HEK293 (cell line): ENCODE results near the gene RAB40C.

Source experiments
- CTCF ChIA-PET: fragments of 350-600 bp; formaldehyde crosslinking; extraction: SDS; loops from one replicate; lab custom pipeline; 2021; ENCODE audit warnings: antibody characterized with exemption; lab: Yijun Ruan, JAX
- POLR2A ChIA-PET: fragments of 300-600 bp; formaldehyde crosslinking; extraction: SDS; loops from one replicate; lab custom pipeline; 2020; ENCODE audit warnings: antibody characterized with exemption, inconsistent platforms; lab: Yijun Ruan, JAX
- H3K27ac ChIP-seq: fragments of 200-500 bp; sonication (Bioruptor generic); 2 replicates; pipeline ENCODE4 v1.5.1; 2014; ENCODE audit warnings: low read depth, low read length, control low read depth, inconsistent platforms; ENCODE audit errors: extremely low read depth
- H3K36me3 ChIP-seq, 2 experiments: fragments of 200-500 bp in 1 of 2; sonication (Bioruptor generic) in 1 of 2; 1 replicate in 1 of 2; 2 replicates in 1 of 2; pipeline ENCODE4 v1.5.1; 2014 to 2017; ENCODE audit warnings: inconsistent platforms in 2 of 2, low read length in 2 of 2; ENCODE audit not compliant: control insufficient read depth in 2 of 2, insufficient read depth in 1 of 2
- H3K4me1 ChIP-seq: fragments of 200-500 bp; sonication (Bioruptor generic); 2 replicates; pipeline ENCODE4 v1.5.1; 2014; ENCODE audit warnings: mild to moderate bottlenecking, low read length, inconsistent platforms; ENCODE audit not compliant: control insufficient read depth, insufficient read depth
- H3K4me3 ChIP-seq: 2 replicates; pipeline ENCODE4 v1.5.1; 2011; ENCODE audit warnings: low read depth, mild to moderate bottlenecking, control low read depth, low read length, moderate library complexity
- H3K9me3 ChIP-seq: fragments of 200-500 bp; sonication (Bioruptor generic); 2 replicates; pipeline ENCODE4 v1.5.1; 2014; ENCODE audit warnings: low read depth, low read length, inconsistent platforms; ENCODE audit not compliant: control insufficient read depth, insufficient read depth
- GLIS2 ChIP-seq: fragments of 450-650 bp; formaldehyde crosslinking; IDR thresholded peaks from 2 replicates; pipeline ENCODE4 v1.5.1; 2016; ENCODE audit warnings: missing biosample characterization, missing genetic modification characterization
- INSM2 ChIP-seq: fragments of 450-650 bp; formaldehyde crosslinking; IDR thresholded peaks from 2 replicates; pipeline ENCODE4 v1.5.1; 2016; ENCODE audit warnings: missing biosample characterization, missing genetic modification characterization
- KLF1 ChIP-seq: fragments of 450-650 bp; formaldehyde crosslinking; IDR thresholded peaks from 2 replicates; pipeline ENCODE4 v1.5.1; 2016; ENCODE audit warnings: missing biosample characterization, missing genetic modification characterization
- KLF10 ChIP-seq: fragments of 450-650 bp; IDR thresholded peaks from 2 replicates; pipeline ENCODE4 v1.5.1; 2018; ENCODE audit warnings: missing biosample characterization, mild to moderate bottlenecking, missing genetic modification characterization
- MYNN ChIP-seq: fragments of 450-650 bp; formaldehyde crosslinking; IDR thresholded peaks from 2 replicates; pipeline ENCODE4 v1.5.1; 2016; ENCODE audit warnings: missing biosample characterization, missing genetic modification characterization, borderline replicate concordance
- PATZ1 ChIP-seq: fragments of 450-650 bp; formaldehyde crosslinking; IDR thresholded peaks from 2 replicates; pipeline ENCODE4 v1.5.1; 2016; ENCODE audit warnings: missing biosample characterization, missing genetic modification characterization
- PRDM1 ChIP-seq: fragments of 450-650 bp; formaldehyde crosslinking; IDR thresholded peaks from 2 replicates; pipeline ENCODE4; 2016; ENCODE audit warnings: missing biosample characterization, missing genetic modification characterization
- PRDM10 ChIP-seq: fragments of 450-650 bp; formaldehyde crosslinking; IDR thresholded peaks from 2 replicates; pipeline ENCODE4 v1.5.1; 2016; ENCODE audit warnings: missing biosample characterization, missing genetic modification characterization
- RBAK ChIP-seq: fragments of 450-650 bp; formaldehyde crosslinking; IDR thresholded peaks from 2 replicates; pipeline ENCODE4 v1.5.1; 2016; ENCODE audit warnings: missing biosample characterization, missing genetic modification characterization
- REST ChIP-seq: fragments of 450-650 bp; formaldehyde crosslinking; IDR thresholded peaks from 2 replicates; pipeline ENCODE4 v1.5.1; 2016; ENCODE audit warnings: missing biosample characterization, missing genetic modification characterization
- SETDB1 ChIP-seq: IDR thresholded peaks from one replicate; pipeline ENCODE4 v1.6.1; 2017; ENCODE audit warnings: mild to moderate bottlenecking, low read length, moderate library complexity, mixed read lengths; ENCODE audit not compliant: insufficient read length
- SP2 ChIP-seq: fragments of 450-650 bp; formaldehyde crosslinking; IDR thresholded peaks from 2 replicates; pipeline ENCODE4 v1.5.1; 2016; ENCODE audit warnings: missing biosample characterization, missing genetic modification characterization
- SP3 ChIP-seq: fragments of 450-650 bp; formaldehyde crosslinking; IDR thresholded peaks from 2 replicates; pipeline ENCODE4 v1.5.1; 2016; ENCODE audit warnings: missing biosample characterization, missing genetic modification characterization
- ZBTB1 ChIP-seq: fragments of 450-650 bp; formaldehyde crosslinking; IDR thresholded peaks from 2 replicates; pipeline ENCODE4 v1.5.1; 2016; ENCODE audit warnings: missing biosample characterization, missing genetic modification characterization
- ZBTB20 ChIP-seq: fragments of 450-650 bp; formaldehyde crosslinking; IDR thresholded peaks from 2 replicates; pipeline ENCODE4 v1.5.1; 2016; ENCODE audit warnings: missing biosample characterization, missing genetic modification characterization
- ZBTB48 ChIP-seq: fragments of 450-650 bp; formaldehyde crosslinking; IDR thresholded peaks from 2 replicates; pipeline ENCODE4 v1.5.1; 2016; ENCODE audit warnings: missing biosample characterization, missing genetic modification characterization
- ZFP37 ChIP-seq: fragments of 450-650 bp; formaldehyde crosslinking; IDR thresholded peaks from 2 replicates; pipeline ENCODE4 v1.5.1; 2016; ENCODE audit warnings: missing biosample characterization, missing genetic modification characterization
- ZNF114 ChIP-seq: fragments of 450-650 bp; formaldehyde crosslinking; IDR thresholded peaks from 2 replicates; pipeline ENCODE4 v1.5.0; 2017; ENCODE audit warnings: missing biosample characterization, missing genetic modification characterization
- ZNF157 ChIP-seq: fragments of 450-650 bp; formaldehyde crosslinking; IDR thresholded peaks from 2 replicates; pipeline ENCODE4 v1.5.1; 2016; ENCODE audit warnings: missing biosample characterization, missing genetic modification characterization
- ZNF214 ChIP-seq: fragments of 450-650 bp; formaldehyde crosslinking; IDR thresholded peaks from 2 replicates; pipeline ENCODE4 v1.5.1; 2017; ENCODE audit warnings: missing biosample characterization, mild to moderate bottlenecking, missing genetic modification characterization, borderline replicate concordance
- ZNF473 ChIP-seq: fragments of 450-650 bp; formaldehyde crosslinking; IDR thresholded peaks from 2 replicates; pipeline ENCODE4 v1.5.1; 2017; ENCODE audit warnings: missing biosample characterization, missing genetic modification characterization
- ZNF660 ChIP-seq: fragments of 450-650 bp; IDR thresholded peaks from 2 replicates; pipeline ENCODE4 v1.5.1; 2018; ENCODE audit warnings: missing biosample characterization, mild to moderate bottlenecking, missing genetic modification characterization
- ZNF664 ChIP-seq: fragments of 450-650 bp; formaldehyde crosslinking; IDR thresholded peaks from 2 replicates; pipeline ENCODE4 v1.5.1; 2016; ENCODE audit warnings: missing biosample characterization, missing genetic modification characterization
- ZNF677 ChIP-seq: fragments of 450-650 bp; IDR thresholded peaks from 2 replicates; pipeline ENCODE4 v1.5.0; 2018; ENCODE audit warnings: missing biosample characterization, mild to moderate bottlenecking, missing genetic modification characterization, moderate library complexity
- ZNF692 ChIP-seq: fragments of 450-650 bp; formaldehyde crosslinking; IDR thresholded peaks from 2 replicates; pipeline ENCODE4 v1.5.1; 2016; ENCODE audit warnings: missing biosample characterization, missing genetic modification characterization

RAB40C gene

GRCh38 chr16:566475-567372, 23.1 kb upstream of the RAB40C start, which contains the start of gene NHLRC4:
NHLRC4 (plus strand) TSS chr16:567005; CDS start chr16:568048, 1,043 bp downstream.
- CTCF ChIA-PET = interaction anchor here (0.9 to 1.0 kb wide), 2 partner anchors 14 to 15 kb away, joined by 3 read pairs; no protein-coding TSS in a partner anchor
- Histone ChIP-seq H3K9me3 (no peaks in the 10 kb centered on the region), H3K4me3 (no peak within 1 kb of the TSS), H3K36me3 (peaks cover 0 to 5% of the 10 kb centered on the region in 2 experiments; a peak in 1 of 3 replicates), H3K27ac (peak within 1 kb of the TSS; percentile 26; the same call in 1 of the 2 replicates), H3K4me1 (peaks cover 10% of the 10 kb centered on the region)
- POLR2A ChIA-PET = interaction anchor here (1.0 to 1.3 kb wide), 3 partner anchors 11 to 39 kb away, joined by 3 to 6 read pairs (median 4); partner anchors contain the start of gene CAPN15
- TF ChIP-seq SP3 (tag by site-specific recombination) (peak; percentile 34), ZNF157 (tag by site-specific recombination) (no peak), ZBTB20 (tag by site-specific recombination) (peak; percentile 68), KLF1 (peak; percentile 35; the same call in 1 of the 2 replicates), ZNF660 (tag by site-specific recombination) (0 out of 2 replicates have a peak, but pooled peaks have one; percentile 17), PATZ1 (peak; percentile 41; the same call in 1 of the 2 replicates), GLIS2 (peak; percentile 67), ZNF114 (no peak), ZNF214 (tag by site-specific recombination) (no peak), KLF10 (tag by site-specific recombination) (no peak), ZBTB1 (tag by site-specific recombination) (no peak), INSM2 (tag by site-specific recombination) (no peak), ZNF677 (tag by site-specific recombination) (no peak), SP2 (tag by site-specific recombination) (peak; percentile 33; the same call in 1 of the 2 replicates), ZNF692 (tag by site-specific recombination) (peak; percentile 73), PRDM1 (no peak), ZNF473 (tag by site-specific recombination) (no peak), PRDM10 (peak; percentile 73), ZNF664 (tag by site-specific recombination) (no peak), ZBTB48 (peak; percentile 71; the same call in 1 of the 2 replicates), MYNN (tag by site-specific recombination) (no peak), REST (tag by site-specific recombination) (no peak), ZFP37 (tag by site-specific recombination) (no peak), SETDB1 (no peak), RBAK (tag by site-specific recombination) (no peak)
